ENCODE measurements around the gene CFAP251. TPM values are rescaled to one million over a fixed set of nuclear protein-coding genes. Genes with fewer than 3 reads are reported as not detected.
"Not testable (repeated sequence)": the region's sequence is repeated elsewhere in the genome, so short reads cannot be mapped to it uniquely, and the experiment has no call there.

CFAP251 gene
- total RNA-seq, 2 experiments from 2014 or later: 0.65 to 0.78 TPM

- ChIA-PET POLR2A (interaction anchor here (0.5 kb wide), 1 partner anchor 190 kb away, joined by 6 read pairs; no protein-coding TSS in a partner anchor), CTCF (interaction anchor here (0.6 to 2.2 kb wide), 2 partner anchors 21 to 91 kb away, joined by 4 to 9 read pairs; no protein-coding TSS in a partner anchor)
Measured at GRCh38 chr12:122030424-122031035, 112.1 kb downstream of the CFAP251 start.

- POLR2A ChIA-PET: no interaction called here
- CTCF ChIA-PET: interaction anchor here (1.0 to 2.2 kb wide), 4 partner anchors 20 to 113 kb away, joined by 3 to 9 read pairs (median 4); partner anchors contain the start of gene CFAP251
Measured at GRCh38 chr12:122031342-122032216, 113.2 kb downstream of the CFAP251 start.

- POLR2A ChIA-PET: no interaction called here
- CTCF ChIA-PET: interaction anchor here (1.0 to 2.2 kb wide), 3 partner anchors 19 to 114 kb away, joined by 3 to 9 read pairs (median 4); partner anchors contain the start of gene CFAP251
Measured at GRCh38 chr12:122032580-122032979, 114.2 kb downstream of the CFAP251 start.

GRCh38 chr12:122035292-122035691, 116.9 kb downstream of the CFAP251 start:
- POLR2A ChIA-PET: no interaction called here

GRCh38 chr12:122036153-122036552, 117.8 kb downstream of the CFAP251 start:
- POLR2A ChIA-PET: no interaction called here
- CTCF ChIA-PET: interaction anchor here (2.1 kb wide), 1 partner anchor 176 kb away, joined by 4 read pairs; no protein-coding TSS in a partner anchor

More at GRCh38 chr12:122035292-122035691, 116.9 kb downstream of the CFAP251 start:
- CTCF ChIA-PET: no interaction called here

GRCh38 chr12:122040579-122041386, 122.4 kb downstream of the CFAP251 start:
- ChIA-PET POLR2A (no interaction called here), CTCF (interaction anchor here (0.6 kb wide), 1 partner anchor 188 kb away, joined by 3 read pairs; no protein-coding TSS in a partner anchor)

- CTCF ChIA-PET: interaction anchor here (0.6 kb wide), 1 partner anchor 72 kb away, joined by 5 read pairs; no protein-coding TSS in a partner anchor
- POLR2A ChIA-PET: not testable (repeated sequence)
Measured at GRCh38 chr12:122041458-122041857, 123.1 kb downstream of the CFAP251 start.

- ChIA-PET CTCF (interaction anchor here (0.7 to 1.3 kb wide), 2 partner anchors 14 to 38 kb away, joined by 3 read pairs; no protein-coding TSS in a partner anchor), POLR2A (interaction anchor here (0.6 kb wide), 1 partner anchor 162 kb away, joined by 3 read pairs; no protein-coding TSS in a partner anchor)
Measured at GRCh38 chr12:122042910-122043309, 124.5 kb downstream of the CFAP251 start.

GRCh38 chr12:122043476-122043875, 125.1 kb downstream of the CFAP251 start:
- ChIA-PET CTCF (interaction anchor here (0.5 kb wide), 1 partner anchor 345 kb away, joined by 4 read pairs; no protein-coding TSS in a partner anchor), POLR2A (interaction anchor here (0.6 kb wide), 1 partner anchor 161 kb away, joined by 3 read pairs; no protein-coding TSS in a partner anchor)

- CTCF ChIA-PET: no interaction called here
- POLR2A ChIA-PET: no interaction called here
Measured at GRCh38 chr12:122045262-122045661, 126.9 kb downstream of the CFAP251 start.

GRCh38 chr12:122046145-122046544, 127.8 kb downstream of the CFAP251 start:
- ChIA-PET CTCF (interaction anchor here (0.7 to 1.1 kb wide), 3 partner anchors 18 to 77 kb away, joined by 3 read pairs; no protein-coding TSS in a partner anchor), POLR2A (no interaction called here)

GRCh38 chr12:122048151-122048550, 129.8 kb downstream of the CFAP251 start:
- ChIA-PET POLR2A (no interaction called here), CTCF (interaction anchor here (1.1 to 1.5 kb wide), 2 partner anchors 57 to 75 kb away, joined by 3 to 5 read pairs; no protein-coding TSS in a partner anchor)

- ChIA-PET CTCF (no interaction called here), POLR2A (no interaction called here)
Measured at GRCh38 chr12:122049827-122050226, 131.4 kb downstream of the CFAP251 start.

GRCh38 chr12:122050706-122051105, 132.3 kb downstream of the CFAP251 start:
- POLR2A ChIA-PET: no interaction called here
- CTCF ChIA-PET: interaction anchor here (0.8 to 2.5 kb wide), 3 partner anchors 13 to 72 kb away, joined by 3 to 12 read pairs (median 9); no protein-coding TSS in a partner anchor

GRCh38 chr12:122051231-122051876, 133.0 kb downstream of the CFAP251 start:
- ChIA-PET CTCF (interaction anchor here (0.7 to 2.5 kb wide), 6 partner anchors 12 to 928 kb away, joined by 3 to 12 read pairs (median 5); no protein-coding TSS in a partner anchor), POLR2A (no interaction called here)

- ChIA-PET CTCF (interaction anchor here (0.7 to 2.5 kb wide), 2 partner anchors 71 to 929 kb away, joined by 5 to 12 read pairs; no protein-coding TSS in a partner anchor), POLR2A (no interaction called here)
Measured at GRCh38 chr12:122052285-122052684, 133.9 kb downstream of the CFAP251 start.
